Pancreas (tissue), 10 donors: ENCODE results near the gene COX4I1. TPM values are rescaled to one million over a fixed set of nuclear protein-coding genes. Genes with fewer than 3 reads are reported as not detected.

Experiments used
- ATAC-seq, 4 donors: fragments of 200-7000 bp; cut with Tn5 transposase; one replicate each; pipeline versions ENCODE4 v1.8.0 to v1.9.1; 2020; ENCODE audit warnings: mild to moderate bottlenecking in 4 of 4, moderate library complexity in 4 of 4
- DNase-seq, 6 donors: peaks; one replicate each; pipeline ENCODE4 v3.0.0-alpha.2; 2020
- FAIRE-seq: peaks from 2 replicates; lab custom pipeline; 2012; peaks lifted over from hg19 to GRCh38; lab: Jason Lieb, UNC
- H3K27ac ChIP-seq, 4 donors: fragments of 200-600 bp; sonication (generic); 1 replicate in 3 of 4; 2 replicates in 1 of 4; pipeline versions ENCODE4 v1.5.0 to v1.8.0; 2020
- H3K27me3 ChIP-seq, 4 donors: fragments of 200-600 bp; one replicate each; pipeline ENCODE4 v1.8.0; 2021
- H3K36me3 ChIP-seq, 3 donors: fragments of 200-600 bp; sonication (generic) in 1 of 3; one replicate each; pipeline versions ENCODE4 v1.5.0 to v1.8.0; 2020 to 2021
- H3K4me1 ChIP-seq, 3 donors: fragments of 200-600 bp; one replicate each; pipeline ENCODE4 v1.8.0; 2021
- H3K4me3 ChIP-seq, 4 donors: fragments of 200-600 bp; sonication (generic) in 2 of 4; one replicate each; pipeline versions ENCODE4 v1.5.0 to v1.8.0; 2020 to 2021
- H3K9me3 ChIP-seq, 4 donors: fragments of 200-600 bp; one replicate each; pipeline ENCODE4 v1.8.0; 2021
- CTCF ChIP-seq, 4 donors: fragments of 200-600 bp; sonication (generic) in 3 of 4; IDR thresholded peaks; one replicate each; pipeline versions ENCODE4 v1.5.0 to v1.8.0; 2021; ENCODE audit warnings: antibody characterized with exemption in 4 of 4
- WGBS, 2 donors: extraction: QIAGEN DNeasy Blood & Tissue Kit; methylation state at CpG; one replicate each; pipeline ENCODE4 v1.1.7; 2013; 5-methylcytosine and 5-hydroxymethylcytosine counted together
- intact Hi-C, 3 donors: fragments of 100-400 bp; cut with DNase I; formaldehyde crosslinking; loops; one replicate each; pipeline versions ENCODE4 v1.11.1 to v1.14.2; 2022
- polyA plus RNA-seq, 2 donors: library from polyadenylated mRNA; stranded (reverse); fragments of 200-250 nt; gene quantifications; one replicate each; pipeline ENCODE4 v1.2.3, GENCODE V29; 2013
- total RNA-seq, 6 donors: library from RNA; stranded (reverse); fragmentation: NEBNext Ultra II Directional in 4 of 6; extraction: Animal tissue kit (Norgen Biotek cat#: 25700) in 4 of 6; gene quantifications; one replicate each; pipeline versions ENCODE4 v1.2.1 to v1.2.4, GENCODE V29; 2021 to 2023
- donor health status: healthy with polysubstance abuse.
- donor health status: DM: no; HTN: no; CAD: no; lungs with moderate emphysema.
- donor health status: DM: no; HTN: no; CAD: no.
- donor health status: control.
- donor health status: control.
- donor health status: Bipolar disorder and iron deficiency.
- donor health status: DM: yes; HTN: yes; CAD: no.
- donor health status: DM: no; HTN: no; CAD: no.
- donor health status: DM: no; HTN: no; CAD: no.
- donor health status: DM: yes; HTN: yes; CAD: no.

Gene COX4I1
- total and polyA plus RNA-seq, 8 donors = 198 to 510 (median 260) TPM

- intact Hi-C loops = no loop called here
- Histone ChIP-seq H3K4me3 (no peak overlapping the region), H3K36me3 (no peaks in the 10 kb centered on the region), H3K9me3 (no peaks in the 10 kb centered on the region), H3K27me3 (peaks cover 0 to 13% (median 0%) of the 10 kb centered on the region in 4 donors), H3K4me1 (no peaks in the 10 kb centered on the region), H3K27ac (no peak overlapping the region)
- WGBS, 2 donors = 72 to 78% methylated on average over 15 of the region's 15 CpGs
- no peak for TF ChIP-seq CTCF (IDR thresholded peaks at IDR 0.05)
- FAIRE-seq (no peak), ATAC-seq (no peak), DNase-seq (no peak)
Measured at GRCh38 chr16:85847036-85847435, 47.5 kb downstream of the COX4I1 start.

- no peak for ATAC-seq
- intact Hi-C loops = no loop called here
- no peak for TF ChIP-seq CTCF (IDR thresholded peaks at IDR 0.05)
- WGBS, 2 donors = 44 to 47% methylated on average over 39 of the region's 39 CpGs
- DNase-seq = no peak
- no peak overlapping the region for H3K27ac ChIP-seq
- H3K27me3 ChIP-seq = peaks cover 0 to 13% (median 0%) of the 10 kb centered on the region in 4 donors
- no peaks in the 10 kb centered on the region for H3K9me3 ChIP-seq
- H3K4me3 ChIP-seq = no peak overlapping the region
- no peak for FAIRE-seq
- no peaks in the 10 kb centered on the region for H3K36me3 ChIP-seq
- H3K4me1 ChIP-seq = no peaks in the 10 kb centered on the region
Measured at GRCh38 chr16:85847681-85848601, 48.4 kb downstream of the COX4I1 start.

- FAIRE-seq = no peak
Measured at GRCh38 chr16:85848986-85849385, 49.5 kb downstream of the COX4I1 start.

GRCh38 chr16:85849388-85849787 lies 49.9 kb downstream of the COX4I1 start:
- DNase-seq = no peak
- no peak for FAIRE-seq
- Histone ChIP-seq H3K4me3 (no peak overlapping the region), H3K27me3 (peaks cover 0 to 13% (median 0%) of the 10 kb centered on the region in 4 donors), H3K4me1 (no peaks in the 10 kb centered on the region), H3K36me3 (no peaks in the 10 kb centered on the region), H3K27ac (no peak overlapping the region), H3K9me3 (no peaks in the 10 kb centered on the region)
- intact Hi-C loops = no loop called here
- TF ChIP-seq CTCF (IDR thresholded peaks at IDR 0.05) = no peak
- no peak for ATAC-seq
- WGBS, 2 donors = 62 to 83% methylated on average over 8 of the region's 8 CpGs

More at GRCh38 chr16:85848986-85849385, 49.5 kb downstream of the COX4I1 start:
- TF ChIP-seq CTCF (IDR thresholded peaks at IDR 0.05) = no peak
- ATAC-seq = no peak
- no peak overlapping the region for H3K27ac ChIP-seq
- intact Hi-C loops = no loop called here
- no peaks in the 10 kb centered on the region for H3K36me3 ChIP-seq
- DNase-seq = no peak
- no peaks in the 10 kb centered on the region for H3K9me3 ChIP-seq
- WGBS, 2 donors = 42 to 44% methylated on average over 9 of the region's 9 CpGs
- H3K4me1 ChIP-seq = no peaks in the 10 kb centered on the region
- H3K27me3 ChIP-seq = peaks cover 0 to 13% (median 0%) of the 10 kb centered on the region in 4 donors
- H3K4me3 ChIP-seq = no peak overlapping the region
